ENCODE measurements around the gene DNAJB1. TPM values are rescaled to one million over a fixed set of nuclear protein-coding genes. Genes with fewer than 3 reads are reported as not detected.

DNAJB1 gene
- polyA plus RNA-seq, 1 donor (not counting 4 experiments of a cell fraction or from before 2014, with no cell fraction given), result 265 TPM

DNA sequence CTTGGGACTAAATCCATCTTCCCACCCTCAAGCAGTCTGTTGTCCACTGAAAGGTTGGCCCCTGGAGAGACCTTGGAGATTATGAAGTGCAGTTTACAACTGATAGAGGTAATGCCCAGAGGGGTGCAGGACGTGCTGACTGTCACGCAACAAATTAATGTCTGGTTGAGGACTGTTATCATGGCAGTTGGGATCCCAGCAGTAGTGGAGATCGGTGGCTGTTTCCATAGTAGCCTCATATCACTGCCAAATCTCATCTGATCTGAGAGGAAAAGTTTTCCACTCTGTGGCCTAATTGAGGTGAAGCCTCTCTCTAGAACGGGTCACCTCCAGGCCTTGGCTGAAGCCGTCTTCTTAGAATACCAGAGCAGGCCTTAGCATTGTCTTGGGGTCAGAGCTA is 15.3 kb upstream of the DNAJB1 start:
- Histone ChIP-seq H3K27ac (ENCODE audit: control insufficient read depth, insufficient read depth, low read length) (no peak overlapping the region), H3K9ac (ENCODE audit: control insufficient read depth, extremely low read depth, insufficient read depth, low read length) (no peak overlapping the region), H3K4me3 (ENCODE audit: control insufficient read depth in 2 of 3, extremely low read depth in 1 of 3, insufficient read depth in 2 of 3, low read depth in 1 of 3, low read length in 3 of 3) (no peak overlapping the region), H2AFZ (ENCODE audit: control insufficient read depth, low read length) (no peak overlapping the region), H3K9me3 (ENCODE audit: control insufficient read depth, low read depth, low read length) (no peaks in the 10 kb centered on the region), H3K79me2 (ENCODE audit: control insufficient read depth, insufficient read depth, low read length) (peaks cover 60% of the 10 kb centered on the region), H3K4me2 (ENCODE audit: control insufficient read depth, extremely low read depth, insufficient read depth, low read depth, low read length) (no peak overlapping the region), H3K36me3 (ENCODE audit: control insufficient read depth in 2 of 2, extremely low read depth in 1 of 2, insufficient read depth in 2 of 2, low read length in 2 of 2) (peaks cover 3 to 6% of the 10 kb centered on the region in 2 experiments), H3K4me1 (ENCODE audit: control insufficient read depth, extremely low read depth, insufficient read depth, low read length) (peaks cover 25% of the 10 kb centered on the region), H3K27me3 (ENCODE audit: control insufficient read depth, extremely low read depth, insufficient read depth, low read length) (no peaks in the 10 kb centered on the region), H4K20me1 (ENCODE audit: control insufficient read depth, extremely low read depth, insufficient read depth, low read length) (no peaks in the 10 kb centered on the region), H3K9me1 (ENCODE audit: control insufficient read depth, extremely low read depth, insufficient read depth, low read length) (no peaks in the 10 kb centered on the region)
- DNase-seq (ENCODE audit: low read depth, low spot score) (no peak), FAIRE-seq (no peak)
- TF ChIP-seq EZH2 (IDR thresholded peaks at IDR 0.05; ENCODE audit: low read length), result no peak
- TF ChIP-seq, protein P1, sequence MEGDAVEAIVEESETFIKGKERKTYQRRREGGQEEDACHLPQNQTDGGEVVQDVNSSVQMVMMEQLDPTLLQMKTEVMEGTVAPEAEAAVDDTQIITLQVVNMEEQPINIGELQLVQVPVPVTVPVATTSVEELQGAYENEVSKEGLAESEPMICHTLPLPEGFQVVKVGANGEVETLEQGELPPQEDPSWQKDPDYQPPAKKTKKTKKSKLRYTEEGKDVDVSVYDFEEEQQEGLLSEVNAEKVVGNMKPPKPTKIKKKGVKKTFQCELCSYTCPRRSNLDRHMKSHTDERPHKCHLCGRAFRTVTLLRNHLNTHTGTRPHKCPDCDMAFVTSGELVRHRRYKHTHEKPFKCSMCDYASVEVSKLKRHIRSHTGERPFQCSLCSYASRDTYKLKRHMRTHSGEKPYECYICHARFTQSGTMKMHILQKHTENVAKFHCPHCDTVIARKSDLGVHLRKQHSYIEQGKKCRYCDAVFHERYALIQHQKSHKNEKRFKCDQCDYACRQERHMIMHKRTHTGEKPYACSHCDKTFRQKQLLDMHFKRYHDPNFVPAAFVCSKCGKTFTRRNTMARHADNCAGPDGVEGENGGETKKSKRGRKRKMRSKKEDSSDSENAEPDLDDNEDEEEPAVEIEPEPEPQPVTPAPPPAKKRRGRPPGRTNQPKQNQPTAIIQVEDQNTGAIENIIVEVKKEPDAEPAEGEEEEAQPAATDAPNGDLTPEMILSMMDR (optimal IDR thresholded peaks at IDR 0.05 in 1 of 3, IDR thresholded peaks at IDR 0.05 in 1 of 3, conservative IDR thresholded peaks at IDR 0.05 in 1 of 3; ENCODE audit: extremely low read depth in 1 of 3, insufficient read depth in 2 of 3, low read length in 3 of 3), result no peak
- dilution Hi-C loops (cut with MboI; ENCODE audit: extremely low pct_ligation_motif_present, low sequenced_read_pairs), result no loop called here

GRCh38 chr19:14530506-14530905 is 12.3 kb upstream of the DNAJB1 start:
- peak overlapping the region; percentile 98 for H3K4me2 ChIP-seq (ENCODE audit: control insufficient read depth, extremely low read depth, insufficient read depth, low read depth, low read length)
- H3K9ac ChIP-seq (ENCODE audit: control insufficient read depth, extremely low read depth, insufficient read depth, low read length), result peak overlapping the region; percentile 92

More at GRCh38 chr19:14530506-14530905, 12.3 kb upstream of the DNAJB1 start:
- H3K36me3 ChIP-seq (ENCODE audit: control insufficient read depth in 2 of 2, extremely low read depth in 1 of 2, insufficient read depth in 2 of 2, low read length in 2 of 2), result peaks cover 3 to 6% of the 10 kb centered on the region in 2 experiments
- peak overlapping the region; percentile 84 for H3K27ac ChIP-seq (ENCODE audit: control insufficient read depth, insufficient read depth, low read length)
- dilution Hi-C loops (cut with MboI; ENCODE audit: extremely low pct_ligation_motif_present, low sequenced_read_pairs), result no loop called here
- TF ChIP-seq EZH2 (IDR thresholded peaks at IDR 0.05; ENCODE audit: low read length), result no peak
- TF ChIP-seq, protein P1 (optimal IDR thresholded peaks at IDR 0.05 in 1 of 3, IDR thresholded peaks at IDR 0.05 in 1 of 3, conservative IDR thresholded peaks at IDR 0.05 in 1 of 3; ENCODE audit: extremely low read depth in 1 of 3, insufficient read depth in 2 of 3, low read length in 3 of 3), result no peak
- H3K4me3 ChIP-seq (ENCODE audit: control insufficient read depth in 2 of 3, extremely low read depth in 1 of 3, insufficient read depth in 2 of 3, low read depth in 1 of 3, low read length in 3 of 3), result peak overlapping the region; percentile 74 to 99 (median 98)
- peaks cover 33% of the 10 kb centered on the region for H3K4me1 ChIP-seq (ENCODE audit: control insufficient read depth, extremely low read depth, insufficient read depth, low read length)
- H3K9me3 ChIP-seq (ENCODE audit: control insufficient read depth, low read depth, low read length), result no peaks in the 10 kb centered on the region
- H2AFZ ChIP-seq (ENCODE audit: control insufficient read depth, low read length), result no peak overlapping the region
- peaks cover 50% of the 10 kb centered on the region for H3K79me2 ChIP-seq (ENCODE audit: control insufficient read depth, insufficient read depth, low read length)
- FAIRE-seq (no peak), DNase-seq (ENCODE audit: low read depth, low spot score) (no peak)
- H3K9me1 ChIP-seq (ENCODE audit: control insufficient read depth, extremely low read depth, insufficient read depth, low read length), result peaks cover 2% of the 10 kb centered on the region
- H3K27me3 ChIP-seq (ENCODE audit: control insufficient read depth, extremely low read depth, insufficient read depth, low read length), result no peaks in the 10 kb centered on the region
- no peaks in the 10 kb centered on the region for H4K20me1 ChIP-seq (ENCODE audit: control insufficient read depth, extremely low read depth, insufficient read depth, low read length)

Data from keratinocyte (primary cell).